ENCODE measurements around the gene GATAD2B.
A peak's percentile ranks its signal among the peaks of the same experiment; 100 is the strongest.

The GATAD2B gene

DNA sequence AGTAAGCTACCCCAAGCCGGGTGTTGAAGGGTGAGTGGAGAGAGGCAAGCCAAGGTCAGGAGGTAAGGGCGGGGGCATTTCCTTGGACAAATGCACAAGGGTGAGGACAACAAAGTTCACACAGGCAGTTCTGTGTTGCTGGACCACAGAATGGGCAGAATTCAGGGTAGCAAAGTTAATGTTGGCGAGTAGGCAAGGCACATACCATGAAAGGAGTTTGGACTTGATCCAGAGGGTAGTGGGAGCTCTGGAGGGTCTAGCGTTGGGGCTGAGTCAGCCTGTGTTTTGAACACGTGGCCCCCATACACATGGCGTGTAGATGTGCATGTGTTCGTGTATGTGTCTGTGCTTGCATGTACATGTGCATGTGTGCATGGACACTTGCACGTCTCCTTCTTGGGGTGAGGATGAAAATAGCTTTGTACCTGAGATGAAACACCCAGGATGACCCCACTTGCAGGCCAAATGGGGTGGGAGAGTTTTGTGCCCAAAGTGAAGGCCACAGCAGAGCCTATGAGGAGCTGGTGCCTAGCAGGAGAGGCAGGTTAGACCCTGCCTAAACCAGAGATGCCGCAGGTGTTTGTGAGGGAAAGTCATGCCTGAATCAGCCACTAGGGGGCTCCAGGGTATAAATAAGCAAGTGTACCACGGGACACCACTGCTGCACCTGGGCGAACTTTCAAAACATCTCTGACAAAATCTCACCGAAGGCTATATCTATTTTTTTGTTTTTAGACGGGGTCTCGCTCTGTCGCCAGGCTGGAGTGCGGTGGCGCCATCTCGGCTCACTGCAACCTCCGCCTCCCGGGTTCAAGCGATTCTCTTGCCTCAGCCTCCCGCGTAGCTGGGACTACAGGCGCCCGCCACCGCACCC is 125.7 kb downstream of the GATAD2B start:
- Histone ChIP-seq H3K27me3 (no peaks in the 10 kb centered on the region), H3K4me1 (no peaks in the 10 kb centered on the region), H3K36me3 (no peaks in the 10 kb centered on the region), H3K4me3 (ENCODE audit: low read depth, low read length) (no peak overlapping the region), H3K9me3 (no peaks in the 10 kb centered on the region)
- DNase-seq, result peak; percentile 82
- peak; percentile 92 for TF ChIP-seq CTCF (IDR thresholded peaks at IDR 0.05; ENCODE audit: low read depth, low read length)

DNA sequence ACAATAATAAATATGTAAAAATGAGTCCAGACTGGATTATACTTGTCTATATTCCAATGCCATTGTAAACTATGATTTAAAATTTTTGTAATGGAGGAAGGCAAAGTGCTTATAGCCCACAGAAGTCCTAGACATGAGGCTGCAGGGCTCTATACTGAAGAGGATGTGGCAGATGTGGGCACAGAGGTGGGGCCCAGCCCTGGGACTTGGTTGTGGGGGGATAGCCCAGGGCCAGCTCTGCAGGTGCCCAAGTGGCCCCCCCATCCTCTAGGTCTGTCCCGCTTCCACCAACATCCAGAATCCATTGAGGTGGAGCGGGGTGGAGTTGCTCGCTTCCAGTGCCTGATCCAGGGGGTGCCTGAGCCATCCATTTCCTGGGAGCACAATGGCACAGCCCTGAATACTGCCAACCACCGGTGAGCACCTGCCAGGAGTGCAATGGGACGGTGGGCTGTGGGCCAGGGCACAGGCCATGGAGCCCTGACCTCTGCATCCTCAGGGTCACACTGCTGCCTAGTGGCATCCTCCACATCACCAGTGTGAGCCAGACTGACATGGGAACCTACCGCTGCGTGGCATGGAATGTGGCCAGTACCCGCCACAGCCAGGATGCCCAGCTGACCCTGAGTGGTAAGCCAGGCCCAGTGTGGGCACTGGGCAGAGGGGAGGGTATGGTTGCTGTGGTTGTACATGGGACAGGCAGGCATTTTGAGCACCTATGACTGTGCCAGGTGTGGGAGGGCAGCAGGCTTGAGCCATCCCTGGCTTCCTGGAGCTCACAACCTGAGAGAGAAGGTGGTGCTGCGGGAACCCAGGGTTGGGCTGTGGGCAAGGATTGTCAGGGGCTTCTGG is 126.6 kb downstream of the GATAD2B start:
- TF ChIP-seq CTCF (IDR thresholded peaks at IDR 0.05; ENCODE audit: low read depth, low read length), result no peak
- Histone ChIP-seq H3K36me3 (no peaks in the 10 kb centered on the region), H3K27me3 (no peaks in the 10 kb centered on the region), H3K4me1 (no peaks in the 10 kb centered on the region), H3K4me3 (ENCODE audit: low read depth, low read length) (no peak overlapping the region), H3K9me3 (no peaks in the 10 kb centered on the region)
- DNase-seq, result no peak

- Histone ChIP-seq H3K4me1 (no peaks in the 10 kb centered on the region), H3K9me3 (no peaks in the 10 kb centered on the region), H3K4me3 (ENCODE audit: low read depth, low read length) (no peak overlapping the region), H3K36me3 (no peaks in the 10 kb centered on the region), H3K27me3 (no peaks in the 10 kb centered on the region)
- DNase-seq, result no peak
- TF ChIP-seq CTCF (IDR thresholded peaks at IDR 0.05; ENCODE audit: low read depth, low read length), result no peak
Observed at GRCh38 chr1:153795330-153795837, 127.4 kb downstream of the GATAD2B start.

DNA sequence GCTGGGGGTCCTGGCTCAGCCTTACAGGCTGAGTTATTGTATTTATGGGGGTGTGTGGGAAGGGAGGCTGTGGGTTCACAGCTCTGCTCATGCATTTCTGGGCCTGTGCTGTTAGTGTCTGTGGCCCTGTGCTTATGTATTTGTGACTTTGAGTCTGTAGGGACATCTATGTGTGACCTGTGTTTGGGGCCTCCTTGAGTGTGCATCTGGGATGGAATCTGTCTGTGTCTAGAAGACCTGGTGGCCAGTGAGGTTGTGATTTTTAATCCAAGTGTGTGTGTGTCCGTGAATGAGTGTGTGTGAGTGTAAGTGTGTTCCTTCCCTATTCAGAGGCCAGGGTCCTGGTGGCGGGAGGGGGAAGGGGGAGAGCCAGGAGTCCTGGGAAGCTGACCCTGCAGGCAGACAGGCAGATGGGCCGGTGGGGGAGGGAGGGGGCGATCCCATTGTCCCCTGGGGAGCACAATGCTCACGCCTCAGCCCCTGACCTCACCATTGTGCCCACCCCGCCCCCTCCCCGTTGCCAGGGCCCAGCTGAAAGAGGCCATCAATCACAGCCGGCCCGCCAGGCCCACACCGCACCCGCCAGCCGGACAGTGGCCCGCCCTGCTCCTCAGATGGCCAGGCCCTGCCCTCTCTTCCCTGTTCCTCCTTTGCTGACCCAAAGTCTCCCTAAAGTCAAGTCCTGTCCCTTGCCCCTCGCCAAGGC is 128.0 kb downstream of the GATAD2B start:
- Histone ChIP-seq H3K36me3 (no peaks in the 10 kb centered on the region), H3K9me3 (no peaks in the 10 kb centered on the region), H3K27me3 (no peaks in the 10 kb centered on the region), H3K4me3 (ENCODE audit: low read depth, low read length) (no peak overlapping the region), H3K4me1 (no peaks in the 10 kb centered on the region)
- DNase-seq, result no peak
- no peak for TF ChIP-seq CTCF (IDR thresholded peaks at IDR 0.05; ENCODE audit: low read depth, low read length)

GRCh38 chr1:153793973-153794615 is 128.7 kb downstream of the GATAD2B start:
- H3K36me3 ChIP-seq, result no peaks in the 10 kb centered on the region
- H3K4me3 ChIP-seq (ENCODE audit: low read depth, low read length), result no peak overlapping the region
- no peak for DNase-seq
- no peaks in the 10 kb centered on the region for H3K4me1 ChIP-seq
- H3K9me3 ChIP-seq, result no peaks in the 10 kb centered on the region
- TF ChIP-seq CTCF (IDR thresholded peaks at IDR 0.05; ENCODE audit: low read depth, low read length), result no peak
- no peaks in the 10 kb centered on the region for H3K27me3 ChIP-seq
